ENCODE data around the gene ATXN1. TPM values are rescaled to one million over a fixed set of nuclear protein-coding genes. Genes with fewer than 3 reads are reported as not detected.

The ATXN1 gene
- total RNA-seq, 1 experiment from 2014 or later, result 19.7 TPM

DNA sequence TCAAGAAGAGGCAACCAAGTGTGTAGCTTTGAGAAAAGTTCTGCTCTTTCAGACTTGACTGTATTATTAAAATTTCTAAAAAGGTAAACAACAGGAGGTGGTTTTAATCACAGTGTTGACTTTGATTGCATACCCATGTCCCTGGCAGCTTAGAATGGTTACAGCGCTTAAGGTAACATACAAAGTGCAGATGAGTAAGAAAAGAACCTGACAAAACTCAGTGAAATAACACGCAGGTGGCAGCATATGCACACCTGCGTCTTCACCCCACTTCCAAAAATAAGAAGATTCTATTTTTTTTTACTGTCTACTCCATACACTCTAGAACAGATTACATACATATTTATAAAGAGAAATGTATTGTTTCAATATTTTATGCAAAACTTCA, 289.4 kb downstream of the ATXN1 start:
- no peaks in the 10 kb centered on the region for H3K27me3 Mint-ChIP-seq (ENCODE audit: unreplicated experiment)
- H3K9me3 Mint-ChIP-seq (ENCODE audit: low read depth, unreplicated experiment), result no peaks in the 10 kb centered on the region
- H3K27ac Mint-ChIP-seq (ENCODE audit: unreplicated experiment), result no peak overlapping the region
- intact Hi-C loops (cut with micrococcal nuclease; ENCODE audit: unreplicated experiment), result no loop called here
- H3K4me1 Mint-ChIP-seq (ENCODE audit: low read depth, unreplicated experiment), result no peaks in the 10 kb centered on the region
- CTCF ChIA-PET, result no interaction called here
- H3K4me3 Mint-ChIP-seq (ENCODE audit: low read depth, unreplicated experiment), result no peak overlapping the region
- BruUV-seq (replicated peaks), result no TSS peak
- H3K36me3 Mint-ChIP-seq (ENCODE audit: insufficient read depth, unreplicated experiment), result no peaks in the 10 kb centered on the region
- DNase-seq, result no peak
- no peak for TF ChIP-seq CTCF (IDR thresholded peaks at IDR 0.05; ENCODE audit: unreplicated experiment)

DNA sequence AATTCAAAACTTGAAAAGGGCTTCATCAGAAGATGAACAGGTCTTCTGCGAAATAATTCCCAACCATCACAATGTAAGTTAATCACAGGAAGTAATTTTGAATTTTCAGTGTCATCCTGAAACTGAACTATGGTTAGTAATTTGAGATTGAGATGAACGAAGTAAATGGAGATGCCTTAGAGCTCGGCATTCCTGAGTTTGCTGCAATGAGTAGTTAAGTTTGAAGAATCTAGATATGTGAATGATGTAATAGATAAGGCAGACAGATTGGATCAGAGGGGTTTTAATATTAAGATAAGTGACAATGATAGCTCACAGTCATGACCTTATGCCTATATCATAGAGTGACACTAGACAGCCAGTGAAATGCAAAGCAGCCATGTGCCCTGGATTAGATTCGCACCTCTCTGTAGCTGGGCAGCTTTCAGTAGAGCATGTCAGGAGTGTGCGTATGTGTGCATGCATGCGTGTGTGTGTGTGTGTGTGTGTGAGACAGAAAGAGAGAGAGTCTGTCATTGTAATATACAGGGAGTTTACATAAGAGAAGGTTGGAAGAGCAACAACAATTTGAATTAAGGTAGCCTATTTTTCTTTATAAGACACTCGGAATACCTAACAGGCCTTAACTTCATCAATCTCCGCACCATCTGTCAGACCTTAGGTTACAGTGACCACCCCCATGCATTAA, 289.9 kb downstream of the ATXN1 start:
- no peak for DNase-seq
- Mint-ChIP-seq H3K9me3 (ENCODE audit: low read depth, unreplicated experiment) (no peaks in the 10 kb centered on the region), H3K27me3 (ENCODE audit: unreplicated experiment) (no peaks in the 10 kb centered on the region), H3K4me3 (ENCODE audit: low read depth, unreplicated experiment) (no peak overlapping the region), H3K4me1 (ENCODE audit: low read depth, unreplicated experiment) (no peaks in the 10 kb centered on the region), H3K27ac (ENCODE audit: unreplicated experiment) (no peak overlapping the region), H3K36me3 (ENCODE audit: insufficient read depth, unreplicated experiment) (no peaks in the 10 kb centered on the region)
- intact Hi-C loops (cut with micrococcal nuclease; ENCODE audit: unreplicated experiment), result no loop called here
- no TSS peak for BruUV-seq (replicated peaks)
- CTCF ChIA-PET, result no interaction called here
- TF ChIP-seq CTCF (IDR thresholded peaks at IDR 0.05; ENCODE audit: unreplicated experiment), result no peak

GRCh38 chr6:16470502-16471221, 290.6 kb downstream of the ATXN1 start:
- Mint-ChIP-seq H3K4me3 (ENCODE audit: low read depth, unreplicated experiment) (no peak overlapping the region), H3K4me1 (ENCODE audit: low read depth, unreplicated experiment) (no peaks in the 10 kb centered on the region), H3K9me3 (ENCODE audit: low read depth, unreplicated experiment) (no peaks in the 10 kb centered on the region), H3K27ac (ENCODE audit: unreplicated experiment) (no peak overlapping the region), H3K36me3 (ENCODE audit: insufficient read depth, unreplicated experiment) (no peaks in the 10 kb centered on the region), H3K27me3 (ENCODE audit: unreplicated experiment) (no peaks in the 10 kb centered on the region)
- DNase-seq, result no peak
- TF ChIP-seq CTCF (IDR thresholded peaks at IDR 0.05; ENCODE audit: unreplicated experiment), result no peak
- intact Hi-C loops (cut with micrococcal nuclease; ENCODE audit: unreplicated experiment), result no loop called here
- CTCF ChIA-PET, result interaction anchor here (0.6 kb wide), 2 partner anchors 173 to 1245 kb away, joined by 5 to 6 read pairs; no protein-coding TSS in a partner anchor
- no TSS peak for BruUV-seq (replicated peaks)

DNA sequence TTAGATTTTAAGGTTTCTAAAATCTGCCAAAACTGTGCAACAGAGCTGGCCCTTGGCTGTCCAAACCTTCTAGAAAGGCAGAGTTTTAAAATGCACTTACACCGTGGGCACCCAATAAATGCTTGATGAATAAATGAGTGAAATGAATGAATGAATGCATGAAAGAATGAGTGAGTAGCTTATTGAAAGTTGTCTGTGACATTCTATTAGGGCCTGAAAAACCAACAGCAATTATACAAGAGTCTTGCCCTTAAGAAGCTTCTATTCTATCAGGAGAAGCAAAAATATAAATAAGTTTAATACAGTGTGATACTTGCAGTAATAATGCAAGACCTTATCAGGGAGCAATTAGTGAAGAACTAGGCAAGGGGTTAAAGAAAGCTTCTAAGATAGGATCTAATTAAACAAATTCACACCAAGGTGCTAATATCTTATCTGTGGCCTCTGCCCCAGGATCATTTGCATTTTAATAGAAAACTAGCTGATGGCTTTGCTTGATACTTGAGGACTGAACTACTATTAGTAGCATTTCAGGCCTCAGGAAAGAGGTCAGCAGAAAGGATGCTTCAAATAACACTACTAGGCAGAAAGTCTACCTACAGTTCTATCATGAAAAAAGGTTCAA, 292.2 kb downstream of the ATXN1 start:
- H3K9me3 Mint-ChIP-seq (ENCODE audit: low read depth, unreplicated experiment), result no peaks in the 10 kb centered on the region
- no peak overlapping the region for H3K27ac Mint-ChIP-seq (ENCODE audit: unreplicated experiment)
- CTCF ChIA-PET, result no interaction called here
- no peaks in the 10 kb centered on the region for H3K36me3 Mint-ChIP-seq (ENCODE audit: insufficient read depth, unreplicated experiment)
- BruUV-seq (replicated peaks), result no TSS peak
- no peak for DNase-seq
- TF ChIP-seq CTCF (IDR thresholded peaks at IDR 0.05; ENCODE audit: unreplicated experiment), result no peak
- H3K4me3 Mint-ChIP-seq (ENCODE audit: low read depth, unreplicated experiment), result no peak overlapping the region
- H3K4me1 Mint-ChIP-seq (ENCODE audit: low read depth, unreplicated experiment), result no peaks in the 10 kb centered on the region
- intact Hi-C loops (cut with micrococcal nuclease; ENCODE audit: unreplicated experiment), result no loop called here
- H3K27me3 Mint-ChIP-seq (ENCODE audit: unreplicated experiment), result no peaks in the 10 kb centered on the region

Measured in Calu3 (cell line).